ENCODE measurements around the gene DDX51.
"Not testable (repeated sequence)": the region's sequence is repeated elsewhere in the genome, so short reads cannot be mapped to it uniquely, and the experiment has no call there.

Gene DDX51

DNA sequence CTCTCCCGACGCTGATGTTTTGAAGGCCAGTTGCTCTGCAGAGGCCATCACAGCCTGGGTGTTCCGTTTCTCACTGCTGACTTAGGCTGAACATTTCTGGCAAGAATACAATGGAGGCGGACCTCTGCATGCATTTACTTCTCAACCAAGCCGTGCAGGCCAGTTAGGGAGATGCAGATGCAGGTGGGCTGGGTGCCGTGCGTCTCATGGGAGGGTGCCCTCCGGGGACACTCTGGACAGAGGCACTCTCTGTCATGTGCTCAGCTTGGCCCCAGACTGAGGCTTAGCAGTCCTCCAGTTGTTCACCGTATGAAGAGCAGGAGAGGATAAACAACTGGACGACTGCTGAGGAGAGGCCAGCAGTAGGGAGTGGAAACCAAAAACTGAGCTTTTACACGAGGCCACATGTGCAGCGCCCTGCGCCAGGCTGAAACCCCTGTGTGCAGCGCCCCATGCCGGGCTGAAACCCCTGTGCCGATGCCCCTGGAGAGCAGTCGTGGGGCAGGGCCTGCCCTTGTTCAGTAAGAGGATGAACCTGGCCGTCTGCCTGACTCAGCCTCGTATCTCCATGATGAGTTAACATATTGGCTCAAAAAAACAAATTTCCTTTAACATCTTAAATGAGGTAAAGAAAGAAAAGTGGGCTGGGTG, 32.3 kb downstream of the DDX51 start:
- DNase-seq: no peak

DNA sequence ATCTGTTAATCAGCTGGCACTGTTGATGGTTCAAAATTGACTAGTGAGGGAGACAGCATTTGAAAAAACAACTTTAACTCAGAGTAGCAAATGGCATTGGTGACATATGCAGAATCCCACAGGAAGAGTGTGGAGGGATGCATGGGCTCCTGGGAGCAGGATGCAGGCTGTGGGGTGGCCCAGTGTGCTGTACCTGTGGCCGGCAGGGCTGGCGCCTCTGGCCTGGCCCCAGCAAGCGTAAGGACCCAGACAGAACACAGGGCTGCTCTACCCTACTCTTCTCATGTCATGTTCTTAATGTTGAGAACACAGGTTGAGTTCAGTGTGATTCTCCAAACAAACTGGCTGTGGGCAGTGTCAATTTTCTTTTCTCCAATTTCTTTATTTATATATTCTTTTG, 33.4 kb downstream of the DDX51 start:
- DNase-seq: no peak

DNA sequence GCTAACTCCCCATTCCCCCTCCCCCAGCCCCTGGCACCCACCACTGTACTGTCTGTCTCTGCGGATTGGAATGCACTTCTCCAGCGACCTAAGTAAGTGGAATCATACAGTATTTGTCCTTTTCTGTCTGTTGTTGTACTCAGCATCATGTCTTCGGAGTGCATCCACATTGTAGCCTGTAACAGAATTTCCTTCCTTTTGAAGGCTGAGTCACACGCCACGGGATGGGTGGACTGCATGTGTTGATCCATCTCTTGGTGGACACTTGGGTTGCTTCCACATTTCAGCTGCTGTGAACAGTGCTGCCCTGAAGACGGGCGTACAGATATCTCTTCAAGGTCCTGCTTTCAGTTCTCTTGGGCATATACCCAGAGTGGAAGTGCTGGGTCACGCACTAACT, 34.4 kb downstream of the DDX51 start:
- DNase-seq: no peak

DNA sequence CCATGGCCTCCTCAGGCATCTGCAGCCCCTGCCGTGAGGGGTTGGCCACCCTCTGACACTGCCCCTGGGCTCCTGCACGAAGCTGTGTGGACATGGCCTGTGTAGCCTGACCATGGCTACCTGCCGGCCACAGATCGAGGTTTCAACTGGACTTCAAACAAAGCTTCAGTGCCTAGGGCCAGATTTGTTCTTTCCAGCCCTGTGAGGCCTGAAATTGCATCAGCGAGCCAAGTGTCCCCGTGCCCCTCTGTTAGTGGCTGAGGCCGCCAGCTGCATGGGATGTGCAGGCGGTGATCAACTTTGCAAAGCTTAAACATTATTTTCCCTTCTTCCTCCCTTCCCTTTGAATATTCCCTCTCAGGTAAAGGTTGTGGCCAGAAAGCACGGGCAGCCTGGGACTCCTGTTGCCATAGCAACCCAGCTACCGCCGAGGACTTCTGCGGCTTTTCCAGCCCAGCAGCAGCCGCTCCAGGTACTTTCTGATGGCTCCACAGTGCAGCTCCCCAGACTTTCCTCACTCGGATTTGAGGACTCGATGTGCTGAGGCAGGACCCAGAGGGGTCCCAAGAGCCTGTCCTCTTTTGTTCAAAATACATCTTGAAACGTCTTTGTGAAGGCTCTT, 35.8 kb downstream of the DDX51 start:
- DNase-seq: no peak

DNA sequence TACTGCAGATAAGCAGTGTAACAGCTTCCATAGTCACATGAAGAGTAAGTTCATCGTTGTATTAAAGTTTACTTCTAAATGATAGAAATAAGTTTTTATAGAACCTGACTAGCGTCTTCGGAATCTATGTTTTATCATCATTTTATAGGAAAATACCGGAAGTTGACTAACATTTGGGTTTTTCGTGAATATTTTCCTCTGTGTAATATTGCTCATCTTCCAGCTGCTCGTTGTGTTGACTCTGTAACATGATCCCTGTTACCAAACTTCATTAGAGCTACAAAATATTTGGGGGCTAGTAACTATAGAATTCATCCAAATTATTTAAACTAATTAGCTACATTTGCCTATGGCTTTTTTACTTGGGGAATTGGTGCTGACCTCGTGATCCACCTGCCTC, 37.2 kb downstream of the DDX51 start:
- DNase-seq: no peak

DNA sequence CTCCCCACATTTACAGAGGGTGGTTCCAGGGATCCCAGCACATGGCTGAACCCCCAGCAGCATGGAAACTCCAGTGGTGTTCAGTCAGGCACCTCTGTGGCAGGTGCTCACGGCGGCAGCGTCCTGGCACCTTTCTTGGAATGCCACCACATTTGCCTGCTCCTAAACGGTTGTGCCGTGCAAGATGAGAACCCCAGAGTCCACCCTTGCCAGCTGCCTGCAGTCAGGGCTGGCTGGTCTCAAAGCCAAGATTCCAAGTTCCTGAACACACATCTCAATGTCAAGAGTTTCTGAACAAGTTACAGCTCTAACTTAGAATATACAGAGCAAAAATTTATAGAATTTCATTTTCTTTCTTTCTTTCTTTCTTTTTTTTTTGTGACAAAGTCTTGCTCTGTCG, 38.7 kb downstream of the DDX51 start:
- DNase-seq: no peak

DNA sequence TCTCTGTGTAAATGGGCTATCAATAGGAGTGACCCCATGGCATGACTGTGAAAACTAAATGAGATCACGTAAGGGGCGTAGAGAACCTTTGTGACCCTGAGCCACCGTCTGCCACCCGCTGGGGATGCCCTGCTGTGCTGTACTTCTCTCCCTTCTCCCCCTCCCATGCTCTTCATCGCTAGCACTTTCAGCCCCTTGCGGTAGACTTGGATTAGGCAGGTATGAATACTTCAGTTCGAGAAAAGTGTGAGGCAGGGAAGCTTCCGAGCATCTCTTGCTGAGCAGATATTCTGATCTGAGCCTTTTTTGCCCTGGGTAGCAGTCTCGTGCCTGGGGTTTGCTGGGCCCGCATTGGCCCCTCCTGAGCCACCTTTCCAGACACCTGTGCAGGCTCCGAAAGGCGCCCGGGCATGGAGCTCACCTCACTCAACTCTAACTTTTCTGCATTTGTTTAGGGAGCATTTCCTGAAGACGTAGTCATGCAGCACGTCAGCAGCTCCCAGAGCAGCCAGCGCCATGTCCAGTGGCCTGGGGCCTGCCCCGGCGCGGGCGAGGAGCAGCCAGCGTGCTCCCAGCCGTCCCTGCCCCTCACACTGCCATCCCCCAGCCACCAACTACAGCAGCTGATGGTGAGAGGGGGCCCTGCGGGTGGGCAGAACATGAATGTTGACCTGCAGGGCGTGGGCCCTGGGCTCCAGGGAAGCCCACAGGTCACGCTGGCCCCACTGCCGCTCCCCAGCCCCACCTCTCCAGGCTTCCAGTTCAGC, 40.4 kb downstream of the DDX51 start:
- no peak for DNase-seq

DNA sequence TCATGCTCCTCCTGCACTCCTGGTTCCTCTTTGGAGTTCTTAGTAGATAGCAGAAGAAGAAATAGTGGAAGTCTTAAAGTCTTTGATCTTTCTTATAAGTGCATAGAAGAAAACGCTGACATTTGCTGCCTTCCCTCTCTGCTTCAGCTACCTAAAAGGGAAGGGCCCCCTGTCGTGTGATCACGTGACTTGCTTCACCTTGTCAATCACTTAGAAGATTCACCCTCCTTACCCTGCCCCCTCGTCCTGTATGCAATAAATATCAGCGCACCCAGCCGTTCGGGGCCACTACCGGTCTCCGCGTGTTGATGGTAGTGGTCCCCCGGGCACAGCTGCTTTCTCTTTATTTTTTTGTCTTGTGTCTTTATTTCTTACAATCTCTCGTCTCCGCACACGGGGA, 41.0 kb downstream of the DDX51 start:
- not testable (repeated sequence) for DNase-seq

DNA sequence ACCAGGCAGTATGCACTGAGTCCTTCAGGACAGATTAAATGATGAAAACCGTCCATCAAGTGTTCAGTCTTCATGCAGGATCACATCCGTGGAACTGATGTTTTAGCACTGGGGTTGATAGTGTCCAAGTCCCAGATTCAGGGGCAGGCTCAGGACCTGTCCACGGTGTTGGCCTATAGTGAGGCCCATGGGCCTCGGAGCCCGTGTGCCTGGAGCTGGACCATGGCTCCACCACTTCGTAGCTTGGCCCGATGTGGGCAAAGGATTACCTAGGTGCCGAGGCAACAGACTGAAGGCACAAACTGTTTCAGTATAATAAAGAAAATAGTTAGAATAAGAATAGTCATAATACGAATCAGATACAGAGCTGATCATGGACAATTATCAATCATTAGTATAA, 41.8 kb downstream of the DDX51 start:
- DNase-seq: no peak

DNA sequence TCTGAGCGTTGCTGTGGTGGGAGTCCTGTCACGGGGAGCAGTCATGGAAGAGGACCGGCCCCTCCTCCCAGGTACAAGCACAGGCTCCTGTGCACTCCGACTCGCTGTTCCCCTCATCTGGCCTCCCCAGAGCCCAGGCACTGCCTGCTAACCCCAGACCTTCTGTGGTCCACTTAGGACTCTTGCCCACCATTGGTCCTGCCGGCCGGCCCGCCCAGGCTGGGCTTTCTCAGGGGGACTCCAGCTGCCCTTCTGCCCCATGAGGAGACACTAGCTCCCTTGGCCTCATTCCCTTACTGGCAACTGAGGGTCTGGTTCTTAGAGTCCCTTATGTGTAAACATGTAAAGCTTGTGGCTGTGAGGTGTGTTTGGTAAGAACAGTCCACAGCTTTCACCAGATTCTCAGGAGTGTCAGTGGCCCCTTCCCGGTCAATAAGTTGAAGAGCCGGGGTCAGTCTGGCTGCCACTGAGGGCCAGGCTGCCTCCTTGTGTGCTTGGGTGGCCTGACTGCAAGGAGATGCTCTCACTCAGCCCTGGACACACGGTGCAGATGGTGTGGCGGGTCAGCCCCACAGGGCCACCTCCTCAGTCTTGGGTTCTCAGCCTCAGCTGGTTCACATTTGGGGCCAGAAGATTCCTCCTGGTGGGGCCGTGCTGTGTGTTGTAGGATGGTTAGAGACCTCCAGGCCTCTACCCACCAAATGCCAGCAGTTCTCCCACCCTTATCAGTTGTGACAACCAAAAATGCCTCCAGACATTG, 43.6 kb downstream of the DDX51 start:
- DNase-seq: no peak

DNA sequence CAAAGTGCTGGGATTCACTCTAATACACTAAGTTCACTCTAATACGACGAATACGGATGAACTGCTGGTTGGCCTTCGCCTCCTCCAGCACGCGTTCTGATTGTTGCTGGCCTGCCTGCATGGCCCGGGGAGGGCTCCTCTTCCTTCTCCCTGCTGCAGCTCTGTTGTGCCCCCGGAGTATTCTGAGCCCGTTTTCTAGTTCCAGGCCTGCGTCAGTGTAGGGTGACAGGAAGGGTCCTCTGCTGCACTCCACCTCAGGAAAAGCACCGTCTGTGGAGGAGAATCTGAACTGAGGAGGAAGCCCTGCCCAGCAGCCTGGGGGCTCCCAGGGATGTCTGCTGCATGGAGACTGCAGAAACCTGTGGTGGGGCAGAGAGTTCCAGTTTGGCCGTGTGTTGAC, 44.4 kb downstream of the DDX51 start:
- DNase-seq: no peak

DNA sequence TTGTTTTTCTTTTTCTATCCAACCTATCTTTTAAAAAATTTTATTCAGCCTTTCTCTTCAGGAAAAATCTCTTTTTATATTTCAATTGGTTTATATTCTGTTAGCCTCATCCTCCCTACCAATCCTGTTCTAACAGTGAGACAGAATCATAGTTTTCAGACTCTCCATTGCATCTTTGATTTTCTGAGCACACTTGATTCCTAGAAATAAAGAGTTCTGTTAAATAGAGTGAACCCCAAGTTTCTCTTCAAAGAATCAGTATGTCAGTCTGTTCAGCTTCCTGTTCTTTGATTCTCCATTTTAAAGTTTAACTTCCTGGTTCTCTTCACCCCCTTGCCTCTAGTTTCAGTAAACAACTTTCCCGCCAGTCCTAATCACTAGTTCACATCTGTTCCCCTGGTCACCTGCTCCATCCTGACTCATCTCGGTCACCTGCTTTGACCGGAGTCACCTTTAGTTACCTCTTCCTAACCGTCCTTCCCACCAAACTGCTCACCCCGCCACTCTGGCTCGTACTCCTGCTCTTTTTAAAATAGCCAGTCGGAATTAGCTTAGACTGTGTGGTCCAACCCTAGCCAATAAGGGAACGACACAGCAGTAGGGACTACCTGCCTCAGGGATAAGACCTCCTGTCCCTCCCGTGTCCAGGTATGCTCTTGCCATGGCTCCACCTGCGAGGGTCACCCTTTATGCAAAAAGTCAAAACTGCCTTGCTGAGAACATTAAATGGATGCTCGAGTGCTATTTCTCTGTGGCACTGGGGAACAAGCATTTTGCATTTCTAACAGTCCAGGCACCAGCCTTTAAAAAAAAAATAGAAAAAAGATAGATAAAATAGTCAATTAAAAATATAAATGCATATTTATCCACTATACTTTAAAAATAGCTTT, 48.4 kb downstream of the DDX51 start:
- no peak for DNase-seq

DNA sequence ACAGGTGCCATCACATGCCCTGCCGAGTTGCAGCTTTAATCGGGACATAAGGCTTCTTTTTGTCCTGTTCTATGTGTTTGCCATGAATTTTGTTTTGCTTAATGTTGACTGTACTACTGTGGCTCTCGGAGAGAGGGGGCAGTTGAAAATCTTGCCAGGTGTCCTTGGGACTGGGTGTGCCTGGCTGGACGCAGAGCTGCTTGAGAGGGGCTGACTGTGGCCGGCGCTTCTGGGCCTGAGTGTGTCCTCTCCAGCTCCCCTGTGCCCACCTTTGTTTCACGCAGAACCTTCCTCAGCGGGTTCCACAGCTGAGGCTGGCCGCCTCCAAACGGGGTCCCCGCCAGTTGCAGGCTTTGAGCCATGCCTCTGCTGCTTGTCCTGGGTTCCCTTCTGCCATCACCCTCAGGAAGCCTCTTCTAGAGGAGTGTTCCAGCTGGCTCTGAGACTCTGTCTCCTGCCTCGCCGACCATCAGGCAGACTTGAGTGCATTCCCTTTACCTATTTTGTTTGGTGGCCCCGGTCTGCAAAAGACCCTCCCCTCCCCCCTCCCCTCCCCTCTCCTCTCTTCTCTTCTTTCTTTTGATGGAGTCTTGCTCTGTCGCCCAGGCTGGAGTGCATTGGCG, 49.7 kb downstream of the DDX51 start:
- DNase-seq: no peak

DNA sequence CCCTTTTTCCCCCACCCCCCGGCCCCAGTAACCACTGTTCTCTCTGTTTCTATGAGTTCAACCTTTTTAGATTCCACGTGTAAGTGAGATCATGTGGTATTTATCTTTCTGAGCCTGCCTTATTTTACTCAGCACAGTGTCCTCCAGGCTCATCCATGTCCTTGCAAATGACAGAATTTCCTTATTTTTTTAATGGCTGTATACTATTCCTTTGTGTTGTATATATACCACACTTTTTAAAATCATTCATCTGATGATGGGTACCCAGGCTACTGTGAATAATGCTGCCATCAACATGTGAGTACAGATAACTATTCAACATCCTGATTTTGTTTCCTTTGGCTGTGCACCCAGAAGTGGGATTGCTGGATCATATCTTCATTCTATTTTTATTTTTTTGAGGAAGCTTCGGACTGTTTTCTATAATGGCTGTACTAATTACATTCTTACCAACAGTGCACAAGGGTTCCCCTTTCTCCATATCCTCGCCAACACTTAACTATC, 54.7 kb downstream of the DDX51 start:
- no peak for DNase-seq
